PFSK-1 (cell line): ENCODE measurements around the gene TRPV5.

Experiments used
- FOXP2 ChIP-seq: optimal IDR thresholded peaks from 2 replicates; pipeline ENCODE3; 2011; ENCODE audit warnings: borderline replicate concordance, control low read depth, inconsistent platforms; ENCODE audit not compliant: insufficient read depth; ENCODE audit errors: extremely low read length, extremely low read depth
- POLR2AphosphoS5 ChIP-seq: IDR thresholded peaks from 2 replicates; pipeline ENCODE4 v1.6.1; 2012; ENCODE audit warnings: low read depth, mild to moderate bottlenecking, control low read depth, low read length, moderate library complexity
- SIN3A ChIP-seq: IDR thresholded peaks from 2 replicates; pipeline ENCODE4 v1.6.1; 2012; ENCODE audit warnings: mild to moderate bottlenecking, low read length, moderate library complexity, borderline replicate concordance; ENCODE audit not compliant: insufficient read depth
- TAF1 ChIP-seq: IDR thresholded peaks from 2 replicates; pipeline ENCODE4 v1.6.1; 2012; ENCODE audit warnings: low read length, control low read depth, borderline replicate concordance; ENCODE audit not compliant: insufficient read depth
- TF ChIP-seq, protein P1 (sequence below), 2 experiments: IDR thresholded peaks; 2 replicates each; pipeline versions ENCODE4 v1.6.1 to v1.8.0; 2011 to 2012; ENCODE audit warnings: low read depth in 2 of 2, low read length in 2 of 2, control low read depth in 1 of 2, inconsistent platforms in 1 of 2, mild to moderate bottlenecking in 1 of 2, moderate library complexity in 1 of 2; ENCODE audit not compliant: insufficient read depth in 1 of 2

Gene TRPV5

DNA sequence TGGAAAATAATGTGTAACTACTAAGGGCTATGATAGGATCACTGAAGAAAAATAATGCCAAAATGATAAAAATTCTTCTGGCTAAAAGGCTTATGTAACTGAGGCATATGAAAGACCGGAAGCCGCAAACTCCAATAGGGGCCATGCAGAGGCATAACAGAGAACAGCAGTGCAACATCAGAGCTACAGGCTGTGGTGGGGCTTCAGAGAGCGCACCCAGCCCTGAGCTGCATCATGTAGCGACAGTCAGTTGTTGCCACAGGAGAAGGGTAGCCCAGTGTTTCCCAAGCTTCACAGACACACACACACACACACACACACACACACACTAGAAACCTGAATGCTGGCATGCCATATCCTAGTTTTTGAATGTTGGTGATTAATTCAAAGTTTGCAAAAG, 15.1 kb upstream of the TRPV5 start:
- TF ChIP-seq TAF1 = no peak
- no peak for TF ChIP-seq POLR2AphosphoS5
- TF ChIP-seq SIN3A = no peak

DNA sequence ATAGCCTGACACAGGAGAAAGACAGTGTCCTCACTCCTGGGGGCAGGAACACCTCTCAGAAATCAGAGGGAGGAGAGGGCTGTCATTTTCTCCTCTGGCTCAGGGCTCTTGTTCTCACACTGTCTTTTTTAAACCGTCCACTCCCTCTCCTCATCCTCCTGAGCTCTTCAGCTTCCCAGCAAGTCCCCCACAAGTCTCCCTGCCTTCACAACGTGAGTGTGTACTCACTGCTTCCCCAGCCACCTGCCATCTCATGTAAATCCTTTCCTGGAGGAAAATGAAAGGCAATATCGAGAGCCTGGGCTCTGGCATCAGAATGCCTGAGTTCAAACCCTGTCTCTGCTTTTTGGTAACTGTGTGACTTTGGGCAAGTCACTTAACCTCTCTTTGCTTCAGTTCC, 11.5 kb upstream of the TRPV5 start:
- TF ChIP-seq SIN3A (no peak), POLR2AphosphoS5 (no peak), FOXP2 (no peak), TAF1 (no peak)
- TF ChIP-seq, protein P1, sequence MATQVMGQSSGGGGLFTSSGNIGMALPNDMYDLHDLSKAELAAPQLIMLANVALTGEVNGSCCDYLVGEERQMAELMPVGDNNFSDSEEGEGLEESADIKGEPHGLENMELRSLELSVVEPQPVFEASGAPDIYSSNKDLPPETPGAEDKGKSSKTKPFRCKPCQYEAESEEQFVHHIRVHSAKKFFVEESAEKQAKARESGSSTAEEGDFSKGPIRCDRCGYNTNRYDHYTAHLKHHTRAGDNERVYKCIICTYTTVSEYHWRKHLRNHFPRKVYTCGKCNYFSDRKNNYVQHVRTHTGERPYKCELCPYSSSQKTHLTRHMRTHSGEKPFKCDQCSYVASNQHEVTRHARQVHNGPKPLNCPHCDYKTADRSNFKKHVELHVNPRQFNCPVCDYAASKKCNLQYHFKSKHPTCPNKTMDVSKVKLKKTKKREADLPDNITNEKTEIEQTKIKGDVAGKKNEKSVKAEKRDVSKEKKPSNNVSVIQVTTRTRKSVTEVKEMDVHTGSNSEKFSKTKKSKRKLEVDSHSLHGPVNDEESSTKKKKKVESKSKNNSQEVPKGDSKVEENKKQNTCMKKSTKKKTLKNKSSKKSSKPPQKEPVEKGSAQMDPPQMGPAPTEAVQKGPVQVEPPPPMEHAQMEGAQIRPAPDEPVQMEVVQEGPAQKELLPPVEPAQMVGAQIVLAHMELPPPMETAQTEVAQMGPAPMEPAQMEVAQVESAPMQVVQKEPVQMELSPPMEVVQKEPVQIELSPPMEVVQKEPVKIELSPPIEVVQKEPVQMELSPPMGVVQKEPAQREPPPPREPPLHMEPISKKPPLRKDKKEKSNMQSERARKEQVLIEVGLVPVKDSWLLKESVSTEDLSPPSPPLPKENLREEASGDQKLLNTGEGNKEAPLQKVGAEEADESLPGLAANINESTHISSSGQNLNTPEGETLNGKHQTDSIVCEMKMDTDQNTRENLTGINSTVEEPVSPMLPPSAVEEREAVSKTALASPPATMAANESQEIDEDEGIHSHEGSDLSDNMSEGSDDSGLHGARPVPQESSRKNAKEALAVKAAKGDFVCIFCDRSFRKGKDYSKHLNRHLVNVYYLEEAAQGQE (IDR thresholded peaks at IDR 0.05; ENCODE audit: insufficient read depth in 1 of 2, low read depth in 2 of 2, low read length in 2 of 2) = no peak

DNA sequence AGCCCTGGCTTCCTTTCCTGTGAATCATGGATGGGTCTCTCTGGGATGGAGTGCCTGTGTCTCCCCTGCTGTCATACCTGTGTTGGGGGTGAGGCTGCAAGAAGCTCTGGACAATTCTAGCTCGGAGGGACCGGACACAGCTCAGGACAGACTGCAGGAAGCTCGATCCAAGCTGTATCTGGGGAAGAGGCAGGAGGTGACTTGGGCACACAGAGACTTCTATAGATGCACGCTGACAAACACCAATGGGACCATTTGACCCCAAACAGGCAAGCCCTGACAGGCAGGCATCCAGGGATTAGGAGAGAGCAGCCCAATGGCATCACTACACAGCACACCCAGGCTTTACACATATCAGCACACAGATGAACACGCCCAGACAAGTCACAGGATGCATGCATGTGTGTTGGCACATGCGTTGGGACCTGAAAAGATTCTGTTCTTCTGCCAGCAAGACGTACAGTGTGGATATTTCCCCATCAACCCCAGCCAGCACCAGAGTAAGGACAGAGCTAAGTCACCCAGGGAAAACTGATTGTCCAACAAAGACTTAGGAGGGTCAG, 10.2 kb upstream of the TRPV5 start:
- no peak for TF ChIP-seq FOXP2
- TF ChIP-seq, protein P1 (IDR thresholded peaks at IDR 0.05; ENCODE audit: insufficient read depth in 1 of 2, low read depth in 2 of 2, low read length in 2 of 2) = no peak
- TF ChIP-seq SIN3A = no peak
- TF ChIP-seq TAF1 = no peak
- TF ChIP-seq POLR2AphosphoS5 = no peak

DNA sequence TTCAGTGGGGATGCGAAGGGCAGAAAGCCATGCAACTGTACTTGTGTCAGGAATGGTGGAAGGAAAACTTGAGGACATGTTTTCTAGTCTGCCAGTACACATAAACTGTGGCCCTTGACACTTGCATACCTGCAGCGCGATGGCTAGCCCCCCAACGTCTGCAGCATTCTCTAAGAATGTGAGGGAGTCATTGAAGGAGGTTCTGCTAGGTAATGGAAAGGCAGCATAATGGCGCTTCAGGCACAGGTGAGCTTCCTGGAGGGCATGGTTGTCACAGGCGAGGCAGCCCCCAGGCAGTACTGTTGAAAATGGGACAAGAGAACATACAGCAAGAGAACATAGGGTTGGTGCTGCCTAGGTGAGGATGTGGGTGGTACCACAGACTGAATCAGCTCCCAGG, 9.2 kb upstream of the TRPV5 start:
- TF ChIP-seq, protein P1 (IDR thresholded peaks at IDR 0.05; ENCODE audit: insufficient read depth in 1 of 2, low read depth in 2 of 2, low read length in 2 of 2) = no peak
- TF ChIP-seq SIN3A (no peak), POLR2AphosphoS5 (no peak), FOXP2 (no peak), TAF1 (no peak)

DNA sequence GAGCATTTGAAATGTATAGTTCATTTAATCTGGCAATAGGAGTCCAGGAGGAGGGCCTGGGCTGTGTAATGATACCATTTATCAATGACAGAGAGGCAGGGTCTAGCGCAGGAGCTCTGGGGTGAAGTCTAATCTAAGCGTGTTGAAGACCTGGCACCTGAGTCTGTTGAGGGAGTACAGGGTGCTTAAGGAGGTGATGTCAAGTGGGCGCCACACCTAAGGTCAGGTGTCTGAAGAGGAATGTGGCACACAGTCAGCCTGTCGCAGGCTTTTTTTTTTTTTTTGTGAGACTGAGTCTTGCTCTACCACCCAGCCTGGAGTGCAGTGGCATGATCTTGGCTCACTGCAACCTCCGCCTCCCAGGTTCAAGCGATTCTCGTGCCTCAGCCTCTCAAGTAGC, 8.0 kb upstream of the TRPV5 start:
- TF ChIP-seq, protein P1 (IDR thresholded peaks at IDR 0.05; ENCODE audit: insufficient read depth in 1 of 2, low read depth in 2 of 2, low read length in 2 of 2) = no peak
- TF ChIP-seq FOXP2 (no peak), SIN3A (no peak), POLR2AphosphoS5 (no peak), TAF1 (no peak)
